A549 treated with ZK216348 at 1 μM for 4 hours (cell line): ENCODE measurements around the gene HECA. TPM values are rescaled to one million over a fixed set of nuclear protein-coding genes. Genes with fewer than 3 reads are reported as not detected.

Source experiments
- total RNA-seq: library from RNA; stranded (reverse); fragments of 200-300 nt; extraction: Qiagen RNA extraction; gene quantifications from 5 replicates; pipeline ENCODE4 v1.2.3, GENCODE V29; 2022; ENCODE audit warnings: low read depth

HECA gene, protein sequence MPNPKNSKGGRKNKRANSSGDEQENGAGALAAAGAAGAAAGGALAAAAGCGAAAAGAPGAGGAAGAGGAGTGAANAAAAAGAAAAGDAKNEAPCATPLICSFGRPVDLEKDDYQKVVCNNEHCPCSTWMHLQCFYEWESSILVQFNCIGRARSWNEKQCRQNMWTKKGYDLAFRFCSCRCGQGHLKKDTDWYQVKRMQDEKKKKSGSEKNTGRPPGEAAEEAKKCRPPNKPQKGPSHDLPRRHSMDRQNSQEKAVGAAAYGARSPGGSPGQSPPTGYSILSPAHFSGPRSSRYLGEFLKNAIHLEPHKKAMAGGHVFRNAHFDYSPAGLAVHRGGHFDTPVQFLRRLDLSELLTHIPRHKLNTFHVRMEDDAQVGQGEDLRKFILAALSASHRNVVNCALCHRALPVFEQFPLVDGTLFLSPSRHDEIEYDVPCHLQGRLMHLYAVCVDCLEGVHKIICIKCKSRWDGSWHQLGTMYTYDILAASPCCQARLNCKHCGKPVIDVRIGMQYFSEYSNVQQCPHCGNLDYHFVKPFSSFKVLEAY
- total RNA-seq: 0.82 to 2.3 TPM (median 1.9 TPM) in 5 replicates

DNA sequence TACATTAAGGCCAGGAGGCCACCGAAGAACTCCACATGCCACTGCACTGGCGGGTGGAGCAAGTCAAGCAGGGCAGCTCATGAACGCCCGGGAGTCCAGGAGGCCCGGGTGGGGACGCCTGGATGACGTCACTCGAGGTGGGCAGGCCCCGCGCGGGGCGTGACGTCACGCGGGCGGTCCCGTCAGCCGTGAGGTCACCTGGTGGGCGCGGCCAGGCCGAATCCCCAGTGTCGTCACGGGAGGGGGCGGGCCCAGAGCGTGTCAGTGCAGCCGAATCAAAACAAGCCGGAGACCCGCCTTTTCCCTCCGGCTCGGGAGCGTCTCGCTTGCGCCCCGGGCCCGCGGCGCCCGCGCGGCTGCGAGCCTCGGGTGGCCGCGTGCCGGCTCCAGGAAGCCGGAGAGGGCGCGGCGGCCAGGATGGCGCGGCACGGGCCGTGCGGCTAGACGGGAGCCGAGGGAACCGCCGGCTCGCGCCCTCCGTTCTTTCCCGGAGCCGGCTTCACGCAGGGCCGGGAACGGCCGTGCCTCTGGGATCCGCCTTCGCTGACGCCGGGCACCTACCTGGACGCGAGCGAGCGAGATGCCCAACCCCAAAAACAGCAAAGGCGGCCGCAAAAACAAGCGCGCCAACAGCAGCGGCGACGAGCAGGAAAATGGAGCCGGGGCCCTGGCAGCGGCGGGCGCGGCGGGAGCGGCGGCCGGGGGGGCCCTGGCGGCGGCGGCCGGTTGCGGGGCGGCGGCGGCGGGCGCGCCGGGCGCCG lies at the start of gene HECA:
Gene HECA (plus strand): TSS at position 264 of the 761 bp plus-strand sequence. CDS start 317 bp downstream, at position 581.

Other genes starting within 250 kb of the HECA start
- 19.7 to 25.6 TPM (median 24.3 TPM) in 5 replicates for gene REPS1, start 146.8 kb upstream of the HECA start, total RNA-seq
- gene ABRACL, start 106.3 kb upstream of the HECA start, total RNA-seq: 39.1 to 71.3 TPM (median 47.1 TPM) in 5 replicates
- gene TXLNB, start 156.9 kb downstream of the HECA start, total RNA-seq: not detected in 5 replicates
- gene CITED2, start 239.6 kb downstream of the HECA start, total RNA-seq: 18.3 to 30.7 TPM (median 25.7 TPM) in 5 replicates